PC-9 (cell line): ENCODE results near the gene SND1. TPM values are rescaled to one million over a fixed set of nuclear protein-coding genes. Genes with fewer than 3 reads are reported as not detected.

Experiments
- BruUV-seq: library from RNA; stranded (reverse); fragments of 400-500 nt; replicated peaks from 2 replicates; lab custom pipeline; 2021; lab: Mats Ljungman, UMichigan
- CTCF ChIA-PET: fragments of 300-600 bp; sonication (Branson Sonifier 250); formaldehyde crosslinking; loops from one replicate; lab custom pipeline; 2022; ENCODE audit warnings: antibody characterized with exemption; lab: Charles Lee
- POLR2A ChIA-PET: fragments of 300-600 bp; sonication (Branson Sonifier 250); formaldehyde crosslinking; loops from one replicate; lab custom pipeline; 2022; ENCODE audit warnings: antibody characterized with exemption; ENCODE audit not compliant: unreplicated experiment; lab: Charles Lee
- DNase-seq, 2 experiments: peaks; one replicate each; pipeline versions ENCODE4 v3.0.0 to v3.0.0-alpha.2; 2015 to 2022; ENCODE audit warnings: mixed read lengths in 1 of 2
- H2AFZ ChIP-seq: fragments of 200-600 bp; sonication (generic); 2 replicates; pipeline ENCODE4 v1.8.1; 2017; ENCODE audit warnings: antibody characterized with exemption
- H3F3A ChIP-seq: fragments of 200-600 bp; sonication (generic); 2 replicates; pipeline ENCODE4 v1.8.1; 2017; ENCODE audit warnings: antibody characterized with exemption, mild to moderate bottlenecking, low read depth; ENCODE audit not compliant: insufficient read depth
- H3K27ac ChIP-seq: fragments of 200-600 bp; sonication (generic); 2 replicates; pipeline ENCODE4 v1.6.1; 2016; ENCODE audit warnings: mixed run types
- H3K27me3 ChIP-seq: fragments of 200-600 bp; sonication (generic); 2 replicates; pipeline ENCODE4 v1.6.1; 2016; ENCODE audit warnings: low read depth, mixed run types; ENCODE audit not compliant: insufficient read depth
- H3K36me3 ChIP-seq: fragments of 200-600 bp; sonication (generic); 2 replicates; pipeline ENCODE4 v1.6.1; 2016; ENCODE audit warnings: low read depth, mixed run types
- H3K4me1 ChIP-seq: fragments of 200-600 bp; sonication (generic); replicated peaks from 2 replicates; pipeline ENCODE4 v1.6.1; 2016; ENCODE audit warnings: mixed run types; ENCODE audit not compliant: insufficient read depth
- H3K4me2 ChIP-seq: fragments of 200-600 bp; sonication (generic); 2 replicates; pipeline ENCODE4 v1.6.1; 2017; ENCODE audit warnings: mixed run types
- H3K4me3 ChIP-seq: fragments of 200-600 bp; sonication (generic); 2 replicates; pipeline ENCODE4 v1.6.1; 2016; ENCODE audit warnings: mixed run types
- H3K79me2 ChIP-seq: fragments of 200-600 bp; sonication (generic); 2 replicates; pipeline ENCODE4 v1.6.1; 2017; ENCODE audit warnings: low read depth, mixed run types
- H3K9me2 ChIP-seq: fragments of 200-600 bp; sonication (generic); 2 replicates; pipeline ENCODE4 v1.8.1; 2017; ENCODE audit warnings: mild to moderate bottlenecking; ENCODE audit not compliant: insufficient read depth
- H3K9me3 ChIP-seq: fragments of 200-600 bp; sonication (generic); 2 replicates; pipeline ENCODE4 v1.8.1; 2016; ENCODE audit warnings: low read depth; ENCODE audit not compliant: insufficient read depth
- H4K20me1 ChIP-seq: fragments of 200-600 bp; sonication (generic); 2 replicates; pipeline ENCODE4 v1.8.1; 2017; ENCODE audit not compliant: insufficient read depth
- CTCF ChIP-seq: fragments of 200-600 bp; sonication (generic); conservative IDR thresholded peaks from 2 replicates; pipeline ENCODE4 v1.6.1; 2017; ENCODE audit warnings: mixed run types, antibody characterized with exemption, mild to moderate bottlenecking, moderate library complexity
- EZH2 ChIP-seq: fragments of 200-600 bp; sonication (generic); IDR thresholded peaks from 2 replicates; pipeline ENCODE4 v1.8.0; 2017; ENCODE audit warnings: antibody characterized with exemption, low read depth
- intact Hi-C: fragments of 100-400 bp; cut with micrococcal nuclease; formaldehyde crosslinking; loops from one replicate; pipeline ENCODE4 v1.10.0; 2022; ENCODE audit not compliant: unreplicated experiment
- total RNA-seq: library from RNA; stranded (reverse); gene quantifications from 2 replicates; pipeline ENCODE4 v1.2.3, GENCODE V29; 2021

The SND1 gene
- total RNA-seq, 1 experiment from 2014 or later, result 273 TPM

GRCh38 chr7:127914693-127915092, 262.7 kb downstream of the SND1 start:
- BruUV-seq, result no TSS peak
- intact Hi-C loops, result no loop called here
- TF ChIP-seq CTCF (no peak), EZH2 (no peak)
- Histone ChIP-seq H3K27ac (no peak overlapping the region), H3K36me3 (0 out of 2 replicates have a peak, but pooled peaks cover 3% of the 10 kb centered on the region), H2AFZ (no peak overlapping the region), H3K4me2 (no peak overlapping the region), H3K79me2 (0 out of 2 replicates have a peak, but pooled peaks cover 7% of the 10 kb centered on the region), H3K9me3 (no peaks in the 10 kb centered on the region), H3K9me2 (no peaks in the 10 kb centered on the region), H3K27me3 (no peaks in the 10 kb centered on the region), H4K20me1 (peaks cover 17% of the 10 kb centered on the region; the same call in 1 of the 2 replicates), H3K4me1 (no peaks in the 10 kb centered on the region), H3K4me3 (no peak overlapping the region), H3F3A (no peaks in the 10 kb centered on the region; the same call in 1 of the 2 replicates)
- CTCF ChIA-PET, result no interaction called here
- POLR2A ChIA-PET, result no interaction called here
- DNase-seq, result no peak

GRCh38 chr7:127916735-127917134, 264.7 kb downstream of the SND1 start:
- H2AFZ ChIP-seq, result no peak overlapping the region
- CTCF ChIA-PET, result no interaction called here
- no peaks in the 10 kb centered on the region; the same call in 1 of the 2 replicates for H3F3A ChIP-seq
- peaks cover 15% of the 10 kb centered on the region; the same call in 1 of the 2 replicates for H4K20me1 ChIP-seq
- no peak overlapping the region for H3K4me3 ChIP-seq
- H3K4me1 ChIP-seq, result no peaks in the 10 kb centered on the region
- POLR2A ChIA-PET, result no interaction called here
- H3K79me2 ChIP-seq, result 0 out of 2 replicates have a peak, but pooled peaks cover 7% of the 10 kb centered on the region
- H3K27me3 ChIP-seq, result no peaks in the 10 kb centered on the region
- H3K27ac ChIP-seq, result no peak overlapping the region
- H3K9me2 ChIP-seq, result no peaks in the 10 kb centered on the region
- 0 out of 2 replicates have a peak, but pooled peaks cover 3% of the 10 kb centered on the region for H3K36me3 ChIP-seq
- intact Hi-C loops, result no loop called here
- TF ChIP-seq EZH2 (no peak), CTCF (no peak)
- no peaks in the 10 kb centered on the region for H3K9me3 ChIP-seq
- no peak overlapping the region for H3K4me2 ChIP-seq
- DNase-seq, result no peak
- BruUV-seq, result no TSS peak

GRCh38 chr7:127918130-127918529, 266.1 kb downstream of the SND1 start:
- H3K27me3 ChIP-seq, result no peaks in the 10 kb centered on the region
- no peak overlapping the region for H3K4me3 ChIP-seq
- no peaks in the 10 kb centered on the region for H3K4me1 ChIP-seq
- no peaks in the 10 kb centered on the region; the same call in 1 of the 2 replicates for H3F3A ChIP-seq
- intact Hi-C loops, result no loop called here
- no peak overlapping the region for H3K27ac ChIP-seq
- ChIA-PET CTCF (no interaction called here), POLR2A (no interaction called here)
- H3K36me3 ChIP-seq, result 0 out of 2 replicates have a peak, but pooled peaks cover 3% of the 10 kb centered on the region
- no peak overlapping the region for H3K4me2 ChIP-seq
- no peak for DNase-seq
- no peaks in the 10 kb centered on the region for H3K9me3 ChIP-seq
- no peak for TF ChIP-seq CTCF
- TF ChIP-seq EZH2, result no peak
- H4K20me1 ChIP-seq, result peaks cover 15% of the 10 kb centered on the region; the same call in 1 of the 2 replicates
- H2AFZ ChIP-seq, result no peak overlapping the region
- no TSS peak for BruUV-seq
- H3K9me2 ChIP-seq, result no peaks in the 10 kb centered on the region
- H3K79me2 ChIP-seq, result 0 out of 2 replicates have a peak, but pooled peaks cover 7% of the 10 kb centered on the region
